ENCODE measurements around the gene ST6GALNAC3.

GRCh38 chr1:76622774-76623528 lies 548.4 kb downstream of the ST6GALNAC3 start:
- TF ChIP-seq, protein P1, sequence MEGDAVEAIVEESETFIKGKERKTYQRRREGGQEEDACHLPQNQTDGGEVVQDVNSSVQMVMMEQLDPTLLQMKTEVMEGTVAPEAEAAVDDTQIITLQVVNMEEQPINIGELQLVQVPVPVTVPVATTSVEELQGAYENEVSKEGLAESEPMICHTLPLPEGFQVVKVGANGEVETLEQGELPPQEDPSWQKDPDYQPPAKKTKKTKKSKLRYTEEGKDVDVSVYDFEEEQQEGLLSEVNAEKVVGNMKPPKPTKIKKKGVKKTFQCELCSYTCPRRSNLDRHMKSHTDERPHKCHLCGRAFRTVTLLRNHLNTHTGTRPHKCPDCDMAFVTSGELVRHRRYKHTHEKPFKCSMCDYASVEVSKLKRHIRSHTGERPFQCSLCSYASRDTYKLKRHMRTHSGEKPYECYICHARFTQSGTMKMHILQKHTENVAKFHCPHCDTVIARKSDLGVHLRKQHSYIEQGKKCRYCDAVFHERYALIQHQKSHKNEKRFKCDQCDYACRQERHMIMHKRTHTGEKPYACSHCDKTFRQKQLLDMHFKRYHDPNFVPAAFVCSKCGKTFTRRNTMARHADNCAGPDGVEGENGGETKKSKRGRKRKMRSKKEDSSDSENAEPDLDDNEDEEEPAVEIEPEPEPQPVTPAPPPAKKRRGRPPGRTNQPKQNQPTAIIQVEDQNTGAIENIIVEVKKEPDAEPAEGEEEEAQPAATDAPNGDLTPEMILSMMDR (IDR thresholded peaks at IDR 0.05), result no peak
- TF ChIP-seq EP300 (IDR thresholded peaks at IDR 0.05), result no peak
